ENCODE measurements around the gene PRKAG1.
"Not testable (repeated sequence)": the region's sequence is repeated elsewhere in the genome, so short reads cannot be mapped to it uniquely, and the experiment has no call there.

The PRKAG1 gene

GRCh38 chr12:49018261-49019119, at the start of gene PRKAG1:
PRKAG1 (minus strand) TSS chr12:49018776; CDS start chr12:49018740, 36 bp downstream.
- peak; percentile 94 for DNase-seq (ENCODE audit: low read depth)

- no peak for DNase-seq (ENCODE audit: low read depth)
Observed at GRCh38 chr12:49066120-49066519, 47.5 kb upstream of the PRKAG1 start.

GRCh38 chr12:49064767-49065152, 46.2 kb upstream of the PRKAG1 start:
- DNase-seq (ENCODE audit: low read depth) = no peak

- DNase-seq (ENCODE audit: low read depth) = not testable (repeated sequence)
Observed at GRCh38 chr12:49061916-49062315, 43.3 kb upstream of the PRKAG1 start.

GRCh38 chr12:49061157-49061650, 42.6 kb upstream of the PRKAG1 start:
- DNase-seq (ENCODE audit: low read depth) = no peak

- peak; percentile 82 for DNase-seq (ENCODE audit: low read depth)
Observed at GRCh38 chr12:49060237-49061156, 41.9 kb upstream of the PRKAG1 start, which contains the start of gene KMT2D. KMT2D (minus strand) TSS chr12:49060794; CDS start chr12:49055324, 5,470 bp downstream.

- no peak for DNase-seq (ENCODE audit: low read depth)
Observed at GRCh38 chr12:49059299-49060171, 41.0 kb upstream of the PRKAG1 start.

GRCh38 chr12:49059045-49059298, 40.4 kb upstream of the PRKAG1 start:
- DNase-seq (ENCODE audit: low read depth) = no peak

GRCh38 chr12:49058366-49059044, 39.9 kb upstream of the PRKAG1 start:
- DNase-seq (ENCODE audit: low read depth) = no peak

- no peak for DNase-seq (ENCODE audit: low read depth)
Observed at GRCh38 chr12:49057888-49058287, 39.3 kb upstream of the PRKAG1 start.

GRCh38 chr12:49055978-49056754, 37.6 kb upstream of the PRKAG1 start:
- no peak for DNase-seq (ENCODE audit: low read depth)

- DNase-seq (ENCODE audit: low read depth) = no peak
Observed at GRCh38 chr12:49055092-49055491, 36.5 kb upstream of the PRKAG1 start.

- DNase-seq (ENCODE audit: low read depth) = no peak
Observed at GRCh38 chr12:49054524-49054923, 35.9 kb upstream of the PRKAG1 start.

- DNase-seq (ENCODE audit: low read depth) = no peak
Observed at GRCh38 chr12:49054096-49054495, 35.5 kb upstream of the PRKAG1 start.

GRCh38 chr12:49052451-49053208, 34.1 kb upstream of the PRKAG1 start:
- no peak for DNase-seq (ENCODE audit: low read depth)

GRCh38 chr12:49051777-49052438, 33.3 kb upstream of the PRKAG1 start:
- no peak for DNase-seq (ENCODE audit: low read depth)

- DNase-seq (ENCODE audit: low read depth) = no peak
Observed at GRCh38 chr12:49051373-49051764, 32.8 kb upstream of the PRKAG1 start.

GRCh38 chr12:49050507-49051372, 32.2 kb upstream of the PRKAG1 start:
- DNase-seq (ENCODE audit: low read depth) = no peak
